ENCODE data around the gene ABCC11. TPM values are rescaled to one million over a fixed set of nuclear protein-coding genes. Genes with fewer than 3 reads are reported as not detected.
A peak's percentile ranks its signal among the peaks of the same experiment; 100 is the strongest.

ABCC11 gene
- total and polyA plus RNA-seq, 2 of the 13 experiments (the other 11 are each of a cell fraction or from before 2014, with no cell fraction given) = 1.0 to 1.4 TPM

GRCh38 chr16:48155926-48156789, 91.2 kb downstream of the ABCC11 start, which contains the start of gene ABCC12 (continued):
- TF ChIP-seq PPARG (CRISPR knock-in tag; conservative IDR thresholded peaks at IDR 0.05) (no peak), ZHX2 (IDR thresholded peaks at IDR 0.05; ENCODE audit: low read depth) (no peak), ZHX2 (CRISPR knock-in tag; IDR thresholded peaks at IDR 0.05; ENCODE audit: borderline replicate concordance) (no peak), ZBTB21 (CRISPR knock-in tag; IDR thresholded peaks at IDR 0.05) (no peak), ZC3H13 (CRISPR knock-in tag; IDR thresholded peaks at IDR 0.05) (no peak), POGK (CRISPR knock-in tag; conservative IDR thresholded peaks at IDR 0.05) (0 out of 2 replicates have a peak, but pooled peaks have one; percentile 32), FOXP4 (CRISPR knock-in tag; IDR thresholded peaks at IDR 0.05) (no peak), ZNF232 (CRISPR knock-in tag; IDR thresholded peaks at IDR 0.05; ENCODE audit: borderline replicate concordance) (no peak), SYNCRIP (IDR thresholded peaks at IDR 0.05; ENCODE audit: insufficient read depth, low read depth, low read length) (no peak), SMARCE1 (IDR thresholded peaks at IDR 0.05; ENCODE audit: borderline replicate concordance) (no peak), ATF7 (IDR thresholded peaks at IDR 0.05) (no peak), ATF7 (CRISPR knock-in tag; IDR thresholded peaks at IDR 0.05) (no peak), EED (CRISPR knock-in tag; IDR thresholded peaks at IDR 0.05) (0 out of 2 replicates have a peak, but pooled peaks have one; percentile 18), RORA (CRISPR knock-in tag; IDR thresholded peaks at IDR 0.05) (no peak), ZSCAN29 (CRISPR knock-in tag; conservative IDR thresholded peaks at IDR 0.05) (no peak), MED8 (CRISPR knock-in tag; IDR thresholded peaks at IDR 0.05; ENCODE audit: insufficient replicate concordance) (no peak), ZNF766 (CRISPR knock-in tag; IDR thresholded peaks at IDR 0.05; ENCODE audit: borderline replicate concordance) (no peak), JARID2 (CRISPR knock-in tag; IDR thresholded peaks at IDR 0.05; ENCODE audit: insufficient replicate concordance) (no peak), EEA1 (CRISPR knock-in tag; IDR thresholded peaks at IDR 0.05; ENCODE audit: borderline replicate concordance) (no peak)

All from HepG2 (cell line).